ENCODE data around the gene CYP27C1. TPM values are rescaled to one million over a fixed set of nuclear protein-coding genes. Genes with fewer than 3 reads are reported as not detected.

CYP27C1 gene
- total and polyA plus RNA-seq, 9 of the 15 experiments (the other 6 are each of a cell fraction or from before 2014, with no cell fraction given), result not detected

GRCh38 chr2:127161176-127162136 lies 58.6 kb downstream of the CYP27C1 start:
- Histone ChIP-seq H3K27ac (ENCODE audit: extremely low read depth, low read depth, low read length) (no peak overlapping the region), H3K79me2 (ENCODE audit: control insufficient read depth, insufficient read depth, low read length) (no peaks in the 10 kb centered on the region), H3K27me3 (ENCODE audit: control insufficient read depth in 2 of 2, insufficient read depth in 2 of 2, low read length in 2 of 2) (peaks cover 4 to 45% of the 10 kb centered on the region in 2 experiments; a peak in 4 of 5 replicates), H3K9me3 (replicated peaks; ENCODE audit: control insufficient read depth, insufficient read depth, low read depth, low read length) (no peaks in the 10 kb centered on the region), H3K4me2 (ENCODE audit: insufficient read depth, low read length) (no peak overlapping the region), H3K9me1 (ENCODE audit: control insufficient read depth, insufficient read depth, low read length) (no peaks in the 10 kb centered on the region), H3K36me3 (ENCODE audit: control insufficient read depth, insufficient read depth, low read length) (no peaks in the 10 kb centered on the region), H3K9ac (ENCODE audit: insufficient read depth in 1 of 2, low read depth in 2 of 2, low read length in 2 of 2) (peak overlapping the region in 1 of 2 experiments; percentile 57; a peak in 1 of 4 replicates), H4K20me1 (replicated peaks; ENCODE audit: control insufficient read depth, insufficient read depth, low read length) (no peaks in the 10 kb centered on the region; the same call in 1 of the 2 replicates), H3K4me3 (no peak overlapping the region), H2AFZ (ENCODE audit: low read depth, low read length) (no peak overlapping the region), H3K4me1 (replicated peaks in 1 of 2; ENCODE audit: control insufficient read depth in 2 of 2, insufficient read depth in 2 of 2, low read length in 2 of 2) (no peaks in the 10 kb centered on the region)
- ChIA-PET CTCF (ENCODE audit: low intra/inter-chr PET ratio) (no interaction called here), POLR2A (interaction anchor here (0.5 kb wide), 1 partner anchor 1038 kb away, joined by 3 read pairs; no protein-coding TSS in a partner anchor)
- in situ Hi-C loops (cut with MboI) (no loop called here), intact Hi-C loops (cut with micrococcal nuclease) (no loop called here)
- under 1% methylated on average over 12 of the region's 12 CpGs for WGBS (ENCODE audit: insufficient coverage, low coverage, missing lambda C conversion rate)
- FAIRE-seq (no peak), ATAC-seq (no peak), DNase-seq (ENCODE audit: extremely low read depth in 1 of 4, low spot score in 3 of 4) (no peak)
- BruUV-seq (replicated peaks), result no TSS peak
- TF ChIP-seq POLR3G (IDR thresholded peaks at IDR 0.05; ENCODE audit: extremely low read depth, insufficient read length, insufficient replicate concordance) (no peak), TAF15 (IDR thresholded peaks at IDR 0.05; ENCODE audit: low read depth, low read length) (no peak), ZNF407 (IDR thresholded peaks at IDR 0.05; ENCODE audit: low read depth) (no peak), TEAD2 (tag; IDR thresholded peaks at IDR 0.05) (no peak), RBBP5 (IDR thresholded peaks at IDR 0.05; ENCODE audit: borderline replicate concordance, insufficient read depth, low read length, poor library complexity, severe bottlenecking) (no peak), TSHZ1 (CRISPR knock-in tag; IDR thresholded peaks at IDR 0.05) (no peak)
